HTR-8/SVneo (cell line): ENCODE data around the gene FN3K.
"Not testable (repeated sequence)": the region's sequence is repeated elsewhere in the genome, so short reads cannot be mapped to it uniquely, and the experiment has no call there.

Experiments used
- DNase-seq: peaks from one replicate; pipeline ENCODE4 v3.0.0; 2011; ENCODE audit warnings: low spot score, mixed read lengths; ENCODE audit not compliant: insufficient read length
- FAIRE-seq: peaks from 2 replicates; lab custom pipeline; 2011; peaks lifted over from hg19 to GRCh38; lab: Jason Lieb, UNC

The FN3K gene

DNA sequence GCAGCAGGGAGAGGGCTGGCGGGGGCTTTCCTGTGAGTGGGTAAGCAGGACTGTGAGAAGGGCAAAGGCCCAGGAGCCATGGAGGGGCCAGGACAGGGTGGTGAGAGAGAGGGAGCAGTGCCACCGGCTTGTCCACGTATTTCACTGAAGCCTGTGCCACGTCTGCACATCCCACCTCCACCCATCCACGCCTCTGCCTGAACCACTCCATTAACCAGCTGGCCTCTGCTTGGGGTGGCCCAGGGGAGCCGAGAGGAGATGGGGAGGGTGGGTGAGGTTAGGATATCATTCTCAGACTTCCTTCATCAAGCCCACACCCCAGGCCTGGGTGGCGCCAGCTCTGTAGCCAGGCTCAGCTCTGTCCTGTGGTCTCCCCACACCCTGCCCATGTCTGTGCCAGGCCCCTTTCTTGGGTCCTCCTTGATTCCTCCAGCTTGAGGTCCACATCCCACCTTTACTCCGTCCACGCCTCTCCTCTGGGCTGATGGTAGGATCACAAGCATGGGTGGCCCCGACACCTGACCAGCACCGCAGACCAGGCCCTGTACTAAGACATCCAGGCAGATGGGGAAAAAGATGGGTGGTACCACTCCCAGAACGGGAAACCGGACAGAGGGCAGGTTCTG is 3.2 kb upstream of the FN3K start:
- FAIRE-seq (no peak), DNase-seq (no peak)

- no peak for FAIRE-seq
- no peak for DNase-seq
These were observed 1.2 kb downstream of the FN3K start for GRCh38 chr17:82736511-82737185.

GRCh38 chr17:82737967-82738877 is 2.8 kb downstream of the FN3K start:
- FAIRE-seq (no peak), DNase-seq (no peak)

DNA sequence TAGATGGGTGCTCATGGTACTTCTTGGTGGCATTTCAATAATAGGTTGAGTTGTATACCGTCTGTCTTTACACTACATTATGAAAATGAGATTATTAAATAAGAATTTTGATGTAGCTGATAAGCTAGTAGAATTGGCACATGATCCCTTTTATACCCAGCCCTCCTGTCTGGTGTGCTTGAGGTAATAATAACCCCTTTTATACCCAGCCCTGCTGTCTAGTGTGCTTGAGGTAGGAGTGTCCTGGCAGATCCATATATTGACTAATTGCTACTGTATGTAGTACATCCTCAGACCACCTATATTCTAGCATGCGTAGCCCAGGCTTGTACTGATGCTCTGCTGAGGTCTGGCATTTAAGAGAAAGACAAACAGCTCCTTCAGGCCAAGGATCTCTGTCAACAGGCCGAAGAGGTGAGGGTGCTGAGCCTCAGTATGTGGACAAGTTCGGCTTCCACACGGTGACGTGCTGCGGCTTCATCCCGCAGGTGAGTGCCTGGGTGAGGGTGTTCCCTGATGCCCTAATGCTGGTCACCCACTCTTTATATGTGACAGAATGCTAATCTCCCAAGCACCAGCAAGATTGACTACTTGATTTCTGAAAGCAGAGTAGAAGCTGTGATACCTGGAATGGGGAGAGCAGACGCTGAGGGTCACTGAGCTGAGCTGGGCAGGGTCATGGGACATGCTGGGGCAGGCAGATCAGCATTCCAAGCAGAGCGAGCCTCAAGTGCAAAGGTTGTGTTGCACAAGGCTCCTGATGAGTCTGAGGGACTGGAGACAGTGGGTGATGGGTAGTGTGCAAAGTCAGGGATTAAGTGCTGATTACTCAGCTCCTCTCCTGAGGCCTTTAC is 5.7 kb downstream of the FN3K start:
- no peak for FAIRE-seq
- no peak for DNase-seq

DNA sequence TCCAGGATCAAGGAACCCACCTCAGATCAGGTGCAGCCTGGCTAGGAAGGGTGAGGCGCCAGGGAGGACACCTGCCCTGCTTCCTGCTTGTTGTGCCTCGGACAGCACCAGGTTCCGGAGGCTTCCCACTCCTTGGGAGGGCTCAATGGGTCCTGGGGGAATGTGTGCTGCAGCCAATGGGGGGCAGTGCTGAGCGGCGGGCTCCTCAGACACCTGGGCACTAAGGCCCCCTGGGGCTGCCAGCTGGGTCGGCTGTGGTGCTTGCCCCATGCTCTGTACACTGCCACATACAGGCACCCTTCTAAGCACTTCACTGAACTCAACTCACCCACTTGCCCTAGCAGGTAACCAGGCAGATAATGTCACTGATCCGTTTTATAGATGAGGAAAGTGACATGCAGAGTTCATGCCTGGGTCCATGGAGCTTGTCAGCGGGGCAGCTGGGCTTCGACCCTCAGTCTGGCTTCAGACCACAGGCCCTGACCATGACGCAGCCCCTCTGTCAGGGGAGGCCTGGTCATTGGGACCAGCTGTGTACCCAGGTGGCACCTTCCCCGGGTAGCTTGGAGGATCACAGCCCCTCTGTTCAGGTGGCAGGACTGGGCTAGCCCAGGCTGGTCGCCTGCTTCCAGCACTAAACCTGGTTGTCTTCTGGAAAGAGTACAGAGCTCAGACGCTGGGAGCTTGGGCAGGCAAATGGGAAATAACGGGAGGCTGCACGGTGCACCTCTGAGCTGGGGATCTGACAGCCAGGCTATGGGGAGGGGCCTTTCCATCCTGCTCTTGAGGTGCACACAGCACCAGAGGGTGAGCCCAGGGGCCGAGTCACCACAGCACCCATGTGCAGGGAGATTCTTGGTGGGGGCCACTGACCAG is 8.2 kb downstream of the FN3K start:
- no peak for FAIRE-seq
- DNase-seq = no peak

DNA sequence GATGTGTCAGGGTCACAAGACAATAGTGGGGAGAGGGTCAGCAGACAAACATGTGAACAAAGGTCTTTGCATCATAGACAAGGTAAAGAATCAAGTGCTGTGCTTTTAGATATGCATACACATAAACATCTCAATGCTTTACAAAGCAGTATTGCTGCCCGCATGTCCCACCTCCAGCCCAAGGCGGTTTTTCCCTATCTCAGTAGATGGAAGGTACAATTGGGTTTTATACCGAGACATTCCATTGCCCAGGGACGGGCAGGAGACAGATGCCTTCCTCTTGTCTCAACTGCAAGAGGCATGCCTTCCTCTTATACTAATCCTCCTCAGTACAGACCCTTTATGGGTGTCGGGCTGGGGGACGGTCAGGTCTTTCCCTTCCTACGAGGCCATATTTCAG is 9.3 kb downstream of the FN3K start:
- DNase-seq, FAIRE-seq: not testable (repeated sequence)

DNA sequence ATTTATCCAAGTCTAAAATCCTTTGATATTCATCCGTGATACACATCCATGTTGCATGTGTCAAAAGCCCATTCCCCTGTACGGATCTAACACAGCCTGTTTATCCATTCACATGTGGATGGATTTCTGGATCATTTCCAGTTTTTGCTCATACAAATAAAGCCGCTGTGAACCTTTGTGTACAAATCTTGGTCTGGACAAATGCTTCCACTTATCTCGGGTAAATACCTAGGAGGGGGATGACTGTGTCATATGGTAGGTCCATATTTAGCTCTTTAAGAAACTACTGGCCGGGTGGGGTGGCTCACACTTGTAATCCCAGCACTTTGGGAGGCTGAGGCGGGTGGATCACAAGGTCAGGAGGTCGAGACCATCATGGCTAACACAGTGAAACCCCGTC is 10.1 kb downstream of the FN3K start:
- FAIRE-seq (no peak), DNase-seq (no peak)

DNA sequence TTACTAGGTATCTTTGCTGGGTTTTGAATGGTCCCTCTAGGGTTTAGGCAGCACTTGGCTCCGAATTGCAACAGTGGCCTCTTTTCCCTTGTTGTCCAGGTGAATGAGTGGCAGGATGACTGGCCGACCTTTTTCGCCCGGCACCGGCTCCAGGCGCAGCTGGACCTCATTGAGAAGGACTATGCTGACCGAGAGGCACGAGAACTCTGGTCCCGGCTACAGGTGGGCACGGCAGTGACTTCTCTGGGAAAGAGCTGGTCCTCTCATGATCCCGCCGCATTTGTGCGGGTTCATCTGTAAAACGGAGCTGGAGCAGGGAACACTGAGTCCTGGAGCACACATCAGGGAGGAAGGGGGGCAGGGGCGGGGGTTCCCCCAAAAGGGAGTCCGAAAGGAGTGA is 13.3 kb downstream of the FN3K start:
- DNase-seq = no peak
- FAIRE-seq = no peak

DNA sequence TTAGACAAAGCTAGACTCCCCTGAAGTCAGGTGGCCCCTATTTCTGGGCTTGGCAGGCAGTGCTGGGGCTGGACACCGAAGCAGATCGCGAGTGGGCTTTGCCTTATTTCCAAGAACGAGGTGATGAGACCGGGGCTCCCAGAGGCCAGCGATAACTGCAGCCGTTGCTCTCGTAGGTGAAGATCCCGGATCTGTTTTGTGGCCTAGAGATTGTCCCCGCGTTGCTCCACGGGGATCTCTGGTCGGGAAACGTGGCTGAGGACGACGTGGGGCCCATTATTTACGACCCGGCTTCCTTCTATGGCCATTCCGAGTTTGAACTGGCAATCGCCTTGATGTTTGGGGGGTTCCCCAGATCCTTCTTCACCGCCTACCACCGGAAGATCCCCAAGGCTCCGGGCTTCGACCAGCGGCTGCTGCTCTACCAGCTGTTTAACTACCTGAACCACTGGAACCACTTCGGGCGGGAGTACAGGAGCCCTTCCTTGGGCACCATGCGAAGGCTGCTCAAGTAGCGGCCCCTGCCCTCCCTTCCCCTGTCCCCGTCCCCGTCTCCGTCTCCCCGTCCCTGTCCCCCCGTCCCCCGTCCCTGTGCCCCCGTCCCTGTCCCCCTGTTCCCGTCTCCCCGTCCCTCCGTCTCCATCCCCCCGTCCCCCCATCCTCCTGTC is 15.0 kb downstream of the FN3K start:
- DNase-seq (no peak), FAIRE-seq (no peak)

- no peak for FAIRE-seq
- DNase-seq = no peak
These were observed 15.8 kb downstream of the FN3K start for GRCh38 chr17:82751171-82751570.

GRCh38 chr17:82751571-82752370 is 16.4 kb downstream of the FN3K start, which contains the start of gene TBCD:
TSS of gene TBCD (plus strand) at chr17:82752065. CDS start at chr17:82752194, 129 bp downstream.
- DNase-seq (peak; percentile 83), FAIRE-seq (peak; percentile 33)

DNA sequence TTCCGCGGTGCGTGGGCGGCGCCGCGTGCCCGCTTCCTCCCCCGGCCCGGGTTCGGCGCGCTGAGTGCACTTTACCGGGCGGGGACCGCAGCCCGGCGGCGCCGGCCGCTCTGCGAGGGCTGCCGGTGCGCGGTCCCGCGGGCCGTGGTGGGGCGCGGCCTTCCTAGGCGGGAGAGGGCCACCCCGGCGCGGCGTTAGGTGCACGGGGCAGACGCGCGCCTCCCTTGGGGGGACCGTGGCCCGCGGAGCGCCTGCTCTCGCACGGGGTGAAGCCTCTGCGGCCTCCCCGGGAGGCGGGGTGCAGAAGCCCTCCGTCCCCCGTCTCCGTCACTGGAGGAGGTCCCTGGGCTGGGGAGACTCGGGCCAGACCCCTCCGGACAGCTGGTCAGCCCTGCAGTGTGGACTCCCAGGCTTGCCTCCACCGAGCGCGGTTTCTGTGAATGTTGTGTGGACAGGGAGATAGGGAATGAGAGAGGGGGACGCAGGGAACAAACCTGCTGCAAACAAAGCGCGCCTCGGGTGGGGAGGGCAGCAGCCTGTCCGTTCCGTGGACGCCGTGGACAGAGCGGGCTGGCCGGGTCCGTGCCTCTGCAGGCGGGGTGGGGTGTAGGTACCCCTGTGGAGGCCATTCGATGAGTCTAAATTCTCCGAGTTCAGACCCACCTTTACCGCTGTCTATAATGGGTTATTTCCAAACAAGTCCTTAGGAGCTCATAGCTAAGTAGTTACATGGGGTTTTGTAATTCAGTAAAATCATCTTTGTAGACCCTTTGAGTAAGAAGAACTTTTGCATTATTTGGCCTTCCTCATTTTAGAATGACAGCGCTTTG is 17.2 kb downstream of the FN3K start:
- DNase-seq (no peak), FAIRE-seq (no peak)

GRCh38 chr17:82753201-82753464 is 17.7 kb downstream of the FN3K start:
- FAIRE-seq (no peak), DNase-seq (no peak)

- FAIRE-seq (no peak), DNase-seq (no peak)
These were observed 19.1 kb downstream of the FN3K start for GRCh38 chr17:82754297-82755208.

DNA sequence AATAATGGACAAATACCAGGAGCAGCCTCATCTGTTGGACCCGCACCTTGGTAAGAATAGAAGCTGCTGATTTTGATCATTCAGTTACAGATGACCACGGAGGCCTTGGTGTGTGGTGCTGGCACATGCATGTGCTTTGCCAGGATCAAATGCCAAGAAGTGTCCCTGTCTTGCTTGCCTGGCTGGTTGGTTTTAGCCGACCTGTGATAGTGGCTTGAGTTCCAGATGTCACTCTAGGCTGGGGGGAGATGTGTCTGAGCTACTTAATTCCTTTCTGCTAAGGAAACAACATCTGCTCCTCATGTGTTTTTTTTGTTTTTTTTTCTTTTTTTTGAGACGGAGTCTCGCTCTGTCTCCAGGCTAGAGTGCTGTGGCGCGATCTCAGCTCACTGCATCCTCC is 20.8 kb downstream of the FN3K start:
- DNase-seq (no peak), FAIRE-seq (no peak)

DNA sequence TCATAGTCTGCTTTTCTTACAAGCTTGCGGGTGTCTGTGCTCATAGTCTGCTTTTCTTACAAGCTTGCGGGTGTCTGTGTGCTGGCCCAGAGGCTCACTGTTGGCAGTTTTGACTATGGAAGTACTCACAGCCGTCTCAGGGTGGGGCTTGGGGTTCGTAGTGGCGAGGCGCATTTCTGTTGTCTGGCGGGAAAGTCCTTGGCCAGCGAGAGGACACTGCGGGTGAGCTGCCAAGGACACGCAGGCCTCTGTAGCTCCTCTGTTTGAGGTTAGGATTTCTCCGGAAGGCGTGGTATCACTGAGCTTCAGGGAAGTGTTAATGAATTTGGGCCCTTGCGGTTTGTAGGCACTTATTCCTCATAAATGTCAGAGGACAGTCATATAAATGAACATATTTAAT is 30.0 kb downstream of the FN3K start:
- DNase-seq (no peak), FAIRE-seq (no peak)
